IMR-90 (cell line): ENCODE data around the gene MT3. TPM values are rescaled to one million over a fixed set of nuclear protein-coding genes. Genes with fewer than 3 reads are reported as not detected.
A peak's percentile ranks its signal among the peaks of the same experiment; 100 is the strongest.

Experiments
- ATAC-seq: fragments of 200-7000 bp; cut with Tn5 transposase; 2 replicates; pipeline ENCODE4 v1.9.1; 2020; ENCODE audit warnings: low read depth, mild to moderate bottlenecking, moderate library complexity
- BruUV-seq: library from RNA; stranded (reverse); fragments of 400-500 nt; replicated peaks from 2 replicates; lab custom pipeline; 2021; lab: Mats Ljungman, UMichigan
- CTCF ChIA-PET: fragments of 300-600 bp; formaldehyde crosslinking; extraction: SDS; loops from one replicate; lab custom pipeline; 2021; ENCODE audit warnings: antibody characterized with exemption; lab: Yijun Ruan, JAX
- POLR2A ChIA-PET: fragments of 300-600 bp; sonication (Branson Sonifier 250); formaldehyde crosslinking; loops from one replicate; lab custom pipeline; 2022; ENCODE audit warnings: antibody characterized with exemption; ENCODE audit not compliant: unreplicated experiment; lab: Charles Lee
- DNase-seq: peaks from one replicate; pipeline ENCODE4 v3.0.0; 2013
- H2AFZ ChIP-seq: replicated peaks from 2 replicates; pipeline ENCODE3; 2013; ENCODE audit warnings: low read length, mild to moderate bottlenecking; ENCODE audit not compliant: poor library complexity
- H2AK5ac ChIP-seq: 2 replicates; pipeline ENCODE4 v1.6.1; 2013; ENCODE audit warnings: low read depth, low read length, inconsistent platforms
- H2AK9ac ChIP-seq: replicated peaks from 2 replicates; pipeline ENCODE3; 2013; ENCODE audit warnings: mild to moderate bottlenecking, low read depth, low read length, moderate library complexity; ENCODE audit not compliant: poor library complexity
- H2BK120ac ChIP-seq: 2 replicates; pipeline ENCODE4 v1.6.1; 2013; ENCODE audit warnings: low read depth, low read length, inconsistent platforms
- H2BK15ac ChIP-seq: 3 replicates; pipeline ENCODE4 v1.6.1; 2013; ENCODE audit warnings: low read depth, low read length, inconsistent platforms
- H2BK20ac ChIP-seq: 2 replicates; pipeline ENCODE4 v1.6.1; 2013; ENCODE audit warnings: low read depth, mild to moderate bottlenecking, inconsistent platforms, low read length, moderate library complexity
- H2BK5ac ChIP-seq: 2 replicates; pipeline ENCODE4 v1.6.1; 2013; ENCODE audit warnings: mild to moderate bottlenecking, low read depth, low read length, inconsistent platforms; ENCODE audit not compliant: poor library complexity, severe bottlenecking
- H3K14ac ChIP-seq: replicated peaks from 2 replicates; pipeline ENCODE4 v1.6.1; 2013; ENCODE audit warnings: low read depth, low read length, inconsistent platforms
- H3K18ac ChIP-seq: 2 replicates; pipeline ENCODE4 v1.6.1; 2013; ENCODE audit warnings: low read depth, low read length, control low read depth
- H3K23ac ChIP-seq: 2 replicates; pipeline ENCODE4 v1.6.1; 2013; ENCODE audit warnings: low read depth, low read length, inconsistent platforms
- H3K27ac ChIP-seq: 2 replicates; pipeline ENCODE4 v1.5.1; 2013; ENCODE audit warnings: mild to moderate bottlenecking, control low read depth, low read length; ENCODE audit not compliant: insufficient read depth
- H3K27me3 ChIP-seq: 2 replicates; pipeline ENCODE4 v1.6.1; 2013; ENCODE audit warnings: low read length; ENCODE audit not compliant: control insufficient read depth, insufficient read depth
- H3K36me3 ChIP-seq: 2 replicates; pipeline ENCODE4 v1.6.1; 2013; ENCODE audit warnings: low read length, mixed read lengths; ENCODE audit not compliant: control insufficient read depth, insufficient read depth
- H3K4ac ChIP-seq: 2 replicates; pipeline ENCODE4 v1.6.1; 2013; ENCODE audit warnings: low read depth, low read length, inconsistent platforms
- H3K4me1 ChIP-seq: 2 replicates; pipeline ENCODE4 v1.6.1; 2013; ENCODE audit warnings: low read length, mixed read lengths; ENCODE audit not compliant: control insufficient read depth, insufficient read depth
- H3K4me2 ChIP-seq: 2 replicates; pipeline ENCODE4 v1.6.1; 2013; ENCODE audit warnings: low read depth, mild to moderate bottlenecking, control low read depth, low read length, moderate library complexity
- H3K4me3 ChIP-seq: 2 replicates; pipeline ENCODE4 v1.5.1; 2013; ENCODE audit warnings: low read depth, mild to moderate bottlenecking, control low read depth, low read length, moderate library complexity; ENCODE audit not compliant: insufficient read depth
- H3K56ac ChIP-seq: 2 replicates; pipeline ENCODE4 v1.6.1; 2013; ENCODE audit warnings: low read length, inconsistent platforms; ENCODE audit not compliant: insufficient read depth; ENCODE audit errors: extremely low read depth
- H3K79me1 ChIP-seq, 2 experiments: 2 replicates each; pipeline ENCODE4 v1.6.1; 2013; ENCODE audit warnings: low read length in 2 of 2, inconsistent platforms in 1 of 2, low read depth in 1 of 2
- H3K9ac ChIP-seq: 2 replicates; pipeline ENCODE4 v1.6.1; 2013; ENCODE audit warnings: low read depth, low read length, control low read depth
- H3K9me1 ChIP-seq: 2 replicates; pipeline ENCODE4 v1.6.1; 2013; ENCODE audit warnings: low read length, inconsistent platforms; ENCODE audit not compliant: insufficient read depth
- H3K9me3 ChIP-seq: 2 replicates; pipeline ENCODE4 v1.6.1; 2013; ENCODE audit warnings: low read length; ENCODE audit not compliant: control insufficient read depth, insufficient read depth
- H4K20me1 ChIP-seq: 2 replicates; pipeline ENCODE4 v1.6.1; 2013; ENCODE audit warnings: low read length, inconsistent platforms; ENCODE audit not compliant: insufficient read depth
- H4K5ac ChIP-seq: 2 replicates; pipeline ENCODE4 v1.6.1; 2013; ENCODE audit warnings: mild to moderate bottlenecking, low read depth, low read length, control low read depth
- H4K8ac ChIP-seq, 2 experiments: 2 replicates each; pipeline ENCODE4 v1.6.1; 2013; ENCODE audit warnings: low read depth in 2 of 2, low read length in 2 of 2, control low read depth in 1 of 2, inconsistent platforms in 1 of 2
- H4K91ac ChIP-seq: 2 replicates; pipeline ENCODE4 v1.6.1; 2013; ENCODE audit warnings: low read depth, low read length, inconsistent platforms; ENCODE audit not compliant: insufficient read depth
- BHLHE40 ChIP-seq: fragments of 150-350 bp; IDR thresholded peaks from 2 replicates; pipeline ENCODE4 v1.6.1; 2016; ENCODE audit warnings: mild to moderate bottlenecking, low read depth, low read length
- CTCF ChIP-seq: conservative IDR thresholded peaks from 2 replicates; pipeline ENCODE4 v1.5.1; 2012; ENCODE audit warnings: mild to moderate bottlenecking, low read depth, low read length, improper control_type of control experiment
- MAZ ChIP-seq: IDR thresholded peaks from 2 replicates; pipeline ENCODE4 v1.6.1; 2012; ENCODE audit warnings: low read depth, mild to moderate bottlenecking, low read length, improper control_type of control experiment, moderate library complexity, borderline replicate concordance
- MXI1 ChIP-seq: IDR thresholded peaks from 2 replicates; pipeline ENCODE4 v1.6.1; 2012; ENCODE audit warnings: low read depth, mild to moderate bottlenecking, low read length, moderate library complexity, borderline replicate concordance
- NFE2L2 ChIP-seq: fragments of 150-350 bp; IDR thresholded peaks from 2 replicates; pipeline ENCODE4 v1.6.1; 2016; ENCODE audit warnings: low read depth, mild to moderate bottlenecking, low read length
- RAD21 ChIP-seq: IDR thresholded peaks from 2 replicates; pipeline ENCODE4 v1.6.1; 2012; ENCODE audit warnings: low read length, improper control_type of control experiment
- WGBS, 2 experiments: methylation state at CpG; one replicate each; pipeline versions ENCODE4 v1.1.5 to v1.1.7; 2013; ENCODE audit warnings: missing lambda C conversion rate in 2 of 2; ENCODE audit not compliant: insufficient read length in 1 of 2; ENCODE audit errors: extremely low coverage in 2 of 2; 5-methylcytosine and 5-hydroxymethylcytosine counted together
- dilution Hi-C: fragments of 300-500 bp; cut with HindIII; formaldehyde crosslinking; loops from one replicate; pipeline ENCODE4 v1.14.3; 2018; ENCODE audit warnings: low sequenced_read_pairs; ENCODE audit not compliant: unreplicated experiment
- in situ Hi-C: fragments of 300-500 bp; cut with MboI; formaldehyde crosslinking; loops from 3 replicates; pipeline ENCODE4 v1.14.3; 2019; ENCODE audit warnings: low sequenced_read_pairs, inconsistent platforms, mixed read lengths
- intact Hi-C: fragments of 100-400 bp; cut with micrococcal nuclease; formaldehyde crosslinking; loops from 2 replicates; pipeline ENCODE4 v1.10.0; 2022
- polyA plus RNA-seq, 3 experiments: library from polyadenylated mRNA; depleted of rRNA; stranded (reverse); fragments of >200 nt; gene quantifications; 2 replicates each; pipeline ENCODE4 v1.2.3, GENCODE V29; 2012; ENCODE audit warnings: low replicate concordance in 1 of 3
- total RNA-seq: library from RNA; depleted of rRNA; stranded (reverse); fragments of >200 nt; gene quantifications from 2 replicates; pipeline ENCODE4 v1.2.3, GENCODE V29; 2012

MT3 gene
- total and polyA plus RNA-seq, 2 of the 4 experiments (the other 2 are of a cell fraction), result 0.62 TPM; not detected in 1

DNA sequence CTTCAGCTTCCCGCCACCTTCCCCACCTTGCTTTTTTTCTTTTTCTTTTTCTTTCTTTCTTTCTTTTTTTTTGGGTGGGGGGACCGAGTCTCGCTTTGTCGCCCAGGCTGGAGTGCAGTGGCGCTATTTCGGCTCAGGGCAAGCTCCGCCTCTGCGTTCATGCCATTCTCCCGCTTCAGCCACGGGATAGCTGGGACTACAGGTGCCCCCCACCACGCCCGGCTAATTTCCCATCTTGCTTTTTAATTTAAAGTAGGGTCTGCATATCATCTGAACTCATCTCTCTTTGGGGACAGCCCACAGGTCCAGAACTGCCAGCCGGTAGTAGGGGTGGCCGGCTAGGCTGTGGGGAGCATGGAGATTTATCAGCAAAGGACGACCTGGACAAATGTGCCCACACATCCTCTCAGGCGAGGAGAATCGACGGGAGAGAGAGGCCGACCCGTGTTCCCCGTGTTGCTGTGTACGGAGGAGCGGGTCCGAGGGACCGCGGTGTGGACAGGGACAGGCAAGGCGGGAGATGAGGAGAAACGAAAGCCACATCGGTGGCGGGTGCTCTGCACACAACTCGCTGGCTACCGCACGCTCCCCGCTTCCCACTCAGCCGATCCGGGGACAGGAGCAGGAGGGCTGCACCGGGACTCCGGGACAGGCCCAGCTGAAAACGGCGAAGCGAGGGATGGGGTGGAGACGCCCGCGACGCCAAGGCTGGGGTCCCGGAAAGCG is 45.5 kb downstream of the MT3 start:
- intact Hi-C loops, result no loop called here
- no peaks in the 10 kb centered on the region; the same call in 1 of the 2 replicates for H3K4me1 ChIP-seq
- H3K9me1 ChIP-seq, result no peaks in the 10 kb centered on the region
- H3K9ac ChIP-seq, result no peak overlapping the region
- no peaks in the 10 kb centered on the region for H3K79me1 ChIP-seq
- no peak overlapping the region for H3K27ac ChIP-seq
- no peak overlapping the region for H2BK20ac ChIP-seq
- no peak overlapping the region for H2BK120ac ChIP-seq
- no peak overlapping the region for H2BK5ac ChIP-seq
- H2AFZ ChIP-seq, result no peak overlapping the region
- dilution Hi-C loops, result no loop called here
- peak overlapping the region; percentile 3; the same call in 1 of the 2 replicates for H3K4me3 ChIP-seq
- no peak overlapping the region for H3K56ac ChIP-seq
- no peak overlapping the region for H3K18ac ChIP-seq
- 0 out of 2 replicates have a peak overlapping the region, but pooled peaks have one; percentile 8 for H3K23ac ChIP-seq
- TF ChIP-seq MXI1 (no peak), RAD21 (no peak), MAZ (no peak), NFE2L2 (no peak), BHLHE40 (no peak), CTCF (no peak)
- ChIA-PET POLR2A (no interaction called here), CTCF (no interaction called here)
- H2AK5ac ChIP-seq, result no peak overlapping the region
- no peak overlapping the region for H2AK9ac ChIP-seq
- H3K9me3 ChIP-seq, result peaks cover 2% of the 10 kb centered on the region; the same call in 1 of the 2 replicates
- in situ Hi-C loops, result no loop called here
- H3K36me3 ChIP-seq, result no peaks in the 10 kb centered on the region
- H3K4me2 ChIP-seq, result peak overlapping the region; percentile 28; the same call in 1 of the 2 replicates
- no peak overlapping the region for H4K8ac ChIP-seq
- ATAC-seq, result no peak
- H3K4ac ChIP-seq, result no peak overlapping the region
- 9% methylated on average over 22 of the region's 47 CpGs; no CpG with 5 or more reads in 1 of the 2 experiments for WGBS, 2 experiments
- H4K91ac ChIP-seq, result no peak overlapping the region
- peaks cover 84% of the 10 kb centered on the region for H3K27me3 ChIP-seq
- H3K14ac ChIP-seq, result no peak overlapping the region
- no peak overlapping the region for H4K5ac ChIP-seq
- DNase-seq, result no peak
- no TSS peak for BruUV-seq
- no peaks in the 10 kb centered on the region for H4K20me1 ChIP-seq
- no peak overlapping the region for H2BK15ac ChIP-seq
